ENCODE data around the gene ACAT2.
"Not testable (repeated sequence)": the region's sequence is repeated elsewhere in the genome, so short reads cannot be mapped to it uniquely, and the experiment has no call there.

The ACAT2 gene

DNA sequence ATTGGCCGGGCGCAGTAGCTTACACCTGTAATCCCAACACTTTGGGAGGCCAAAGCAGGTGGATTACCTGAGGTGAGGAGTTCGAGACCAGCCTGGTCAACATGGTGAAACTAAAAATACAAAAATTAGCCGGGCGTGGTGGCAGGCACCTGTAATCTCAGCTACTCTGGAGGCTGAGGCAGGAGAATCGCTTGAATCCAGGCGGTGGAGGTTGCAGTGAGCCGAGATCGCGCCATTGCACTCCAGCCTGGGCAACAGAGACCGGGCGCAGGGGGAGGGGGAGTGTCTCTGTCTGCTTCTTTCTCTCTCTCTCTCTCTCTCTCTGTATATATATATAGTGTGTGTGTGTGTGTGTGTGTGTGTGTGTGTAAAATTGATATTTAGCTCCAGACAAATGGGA is 29.3 kb upstream of the ACAT2 start:
- DNase-seq: not testable (repeated sequence)

DNA sequence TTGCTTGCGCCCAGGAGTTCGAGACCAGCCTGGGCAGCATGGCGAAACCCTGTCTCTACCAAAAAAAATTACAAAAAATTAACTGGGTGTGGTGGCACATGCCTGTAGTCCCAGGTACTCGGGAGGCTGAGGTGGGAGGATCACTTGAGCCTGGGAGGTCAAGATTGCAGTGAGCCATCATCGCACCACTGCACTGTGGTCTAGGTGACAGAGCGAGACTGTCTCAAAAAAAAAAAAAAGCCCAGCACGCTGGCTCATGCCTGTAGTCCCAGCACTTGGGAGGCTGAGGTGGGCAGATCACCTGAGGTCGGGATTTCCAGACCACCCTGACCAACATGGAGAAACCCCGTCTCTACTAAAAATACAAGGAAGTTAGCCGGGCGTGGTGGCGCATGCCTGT is 28.4 kb upstream of the ACAT2 start:
- DNase-seq: not testable (repeated sequence)

DNA sequence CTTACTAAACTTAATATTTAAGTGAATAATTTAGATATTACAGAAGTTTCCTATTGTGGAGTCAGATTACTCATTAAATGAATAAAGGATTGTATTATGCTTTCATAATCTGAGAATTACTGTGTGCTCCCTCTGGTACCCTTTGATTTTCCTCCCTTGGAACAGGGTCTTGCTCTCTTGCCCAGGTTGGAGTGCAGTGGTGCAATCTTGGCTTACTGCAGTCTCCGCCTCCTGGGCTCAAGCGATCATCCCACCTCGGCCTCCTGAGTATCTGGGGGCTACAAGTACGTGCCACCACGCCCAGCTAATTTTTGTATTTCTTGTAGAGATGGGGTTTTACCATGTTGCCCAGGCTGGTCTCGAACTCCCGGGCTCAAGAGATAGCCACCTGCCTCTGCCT is 24.9 kb upstream of the ACAT2 start:
- DNase-seq: no peak

DNA sequence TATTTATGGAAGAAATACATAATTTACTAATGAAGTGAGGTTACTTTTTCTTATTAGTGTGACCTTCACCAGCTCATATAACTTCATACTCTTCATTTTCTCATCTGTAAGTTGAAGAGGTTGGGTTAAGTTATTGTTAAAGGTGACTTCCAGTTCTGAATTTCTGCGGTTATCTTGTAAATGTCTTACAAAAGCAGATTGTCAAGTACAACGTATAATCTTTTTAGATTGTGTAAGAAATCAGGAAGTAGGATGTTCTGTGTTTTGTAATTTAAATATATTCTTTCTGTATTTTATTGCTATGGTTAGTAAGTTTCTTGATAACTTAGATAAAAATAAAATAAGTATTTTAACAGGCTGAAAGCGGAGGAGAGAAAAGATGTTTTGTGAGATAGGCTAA is 22.5 kb upstream of the ACAT2 start:
- DNase-seq: no peak

DNA sequence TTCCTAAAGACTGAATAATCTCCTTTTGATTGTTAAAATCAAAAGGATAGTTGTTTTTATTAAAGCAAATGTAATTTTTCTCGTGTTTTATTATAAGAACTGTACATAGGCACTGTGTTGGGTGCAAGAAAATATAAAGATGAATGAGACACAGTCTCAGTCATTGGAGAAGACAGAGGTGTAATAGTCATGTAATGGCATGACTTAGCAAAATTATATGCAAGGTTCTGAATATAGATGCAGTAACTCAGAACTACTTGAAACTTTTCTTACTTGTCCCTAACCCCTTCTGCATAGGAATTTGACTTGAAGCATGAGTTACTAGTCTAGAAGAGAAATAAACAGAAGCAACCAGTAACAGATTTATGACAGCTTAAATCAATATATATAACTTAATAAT is 19.7 kb upstream of the ACAT2 start:
- no peak for DNase-seq

DNA sequence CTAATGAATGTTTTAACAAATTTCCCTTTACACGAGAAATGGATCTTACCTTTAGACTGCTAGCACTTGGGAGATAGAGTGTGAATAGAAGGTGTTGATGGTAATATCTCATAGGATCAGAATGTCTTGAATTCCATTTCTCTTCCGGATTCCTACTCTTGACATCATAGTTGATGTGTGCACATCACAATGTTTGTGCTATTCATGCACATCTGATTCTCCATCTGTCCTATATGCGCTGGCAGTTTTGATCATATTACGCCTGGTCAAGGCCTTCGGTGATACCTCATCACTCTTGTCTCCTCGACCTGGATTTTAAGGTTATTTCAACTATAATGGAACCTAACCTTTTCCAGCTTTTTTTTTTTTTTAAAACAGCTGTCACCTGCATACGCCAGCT is 16.8 kb upstream of the ACAT2 start:
- no peak for DNase-seq

DNA sequence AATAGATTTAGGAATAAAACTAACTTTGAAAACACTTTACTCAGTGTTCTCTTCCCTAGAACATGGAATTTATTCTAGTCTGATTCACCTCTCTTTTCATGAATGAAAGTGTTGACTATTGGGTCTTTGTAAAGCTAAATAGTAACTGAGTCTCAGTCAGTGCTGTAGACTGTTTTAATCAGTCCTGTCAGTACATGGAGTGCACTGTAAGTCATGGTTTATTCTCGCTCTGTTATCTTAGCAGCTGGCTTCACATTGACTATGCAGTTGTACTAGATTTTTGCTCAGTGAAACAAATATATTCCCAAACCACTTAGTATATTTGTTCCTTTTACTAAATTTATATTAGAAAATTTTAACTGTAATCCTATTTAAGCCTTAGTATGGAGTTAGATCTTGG is 15.1 kb upstream of the ACAT2 start:
- DNase-seq: no peak

DNA sequence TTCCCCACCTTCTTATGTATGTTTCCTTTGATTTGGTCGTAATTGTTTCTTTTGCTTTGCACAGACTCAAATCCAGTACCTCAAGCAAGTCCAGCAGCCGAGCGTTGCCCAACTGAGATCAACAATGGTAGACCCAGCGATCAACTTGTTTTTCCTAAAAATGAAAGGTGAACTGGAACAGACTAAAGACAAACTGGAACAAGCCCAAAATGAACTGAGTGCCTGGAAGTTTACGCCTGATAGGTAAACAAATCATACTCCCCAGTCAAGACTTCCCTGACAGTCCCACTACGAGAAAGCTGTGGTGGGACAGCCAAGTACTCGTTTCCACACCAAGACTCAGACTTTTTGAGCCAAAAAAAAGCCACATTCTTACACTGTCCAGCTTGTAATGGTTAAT is 13.7 kb upstream of the ACAT2 start:
- not testable (repeated sequence) for DNase-seq

DNA sequence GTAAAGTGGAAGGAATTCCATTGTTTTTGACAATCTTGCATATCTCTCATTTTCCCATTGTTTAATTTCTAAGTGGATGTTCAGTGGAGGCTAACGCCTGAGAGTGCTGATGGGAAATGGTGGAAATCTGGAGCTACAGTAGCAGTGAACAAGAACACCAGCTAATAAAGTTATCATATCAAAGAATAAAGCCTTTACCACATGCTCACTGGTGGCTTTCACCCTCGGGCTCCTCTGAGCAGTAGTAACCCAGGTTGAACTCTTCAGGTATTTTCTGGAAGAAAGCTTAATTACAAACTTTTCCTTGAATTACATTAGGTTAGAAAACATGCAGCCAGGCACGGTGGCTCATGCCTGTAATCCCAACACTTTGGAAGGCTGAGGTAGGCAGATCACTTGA is 10.4 kb upstream of the ACAT2 start:
- no peak for DNase-seq

DNA sequence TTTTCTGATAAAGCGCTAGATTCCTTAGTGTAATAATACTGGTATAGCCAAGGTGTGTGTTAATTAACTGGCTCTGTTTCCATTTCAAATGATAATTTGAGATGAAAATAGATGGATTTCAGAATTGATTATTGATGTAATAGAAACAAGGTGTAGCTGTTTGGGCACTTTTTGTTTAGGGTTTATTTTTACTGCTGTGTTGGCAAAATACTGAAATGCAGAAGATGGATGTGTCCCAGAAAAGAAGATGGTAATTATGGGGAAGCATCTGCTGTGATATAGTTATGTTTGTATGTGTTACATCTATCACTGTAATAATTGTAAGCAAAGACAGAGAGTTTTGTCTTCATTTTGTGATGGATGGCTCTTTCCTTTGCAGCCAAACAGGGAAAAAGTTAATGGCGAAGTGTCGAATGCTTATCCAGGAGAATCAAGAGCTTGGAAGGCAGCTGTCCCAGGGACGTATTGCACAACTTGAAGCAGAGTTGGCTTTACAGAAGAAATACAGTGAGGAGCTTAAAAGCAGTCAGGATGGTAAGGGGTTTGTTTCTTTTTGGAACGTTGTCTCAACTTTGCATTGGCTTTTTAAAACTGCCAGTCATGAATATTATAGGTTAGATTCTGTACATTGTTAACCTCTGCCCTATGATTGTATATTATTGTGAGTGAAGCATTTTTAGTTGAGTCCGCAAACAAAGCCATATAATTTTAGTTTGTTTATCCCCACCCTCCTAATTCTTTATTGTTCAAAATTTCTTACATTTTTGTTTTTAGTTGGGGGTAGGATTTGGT is 8.6 kb upstream of the ACAT2 start:
- DNase-seq: no peak

DNA sequence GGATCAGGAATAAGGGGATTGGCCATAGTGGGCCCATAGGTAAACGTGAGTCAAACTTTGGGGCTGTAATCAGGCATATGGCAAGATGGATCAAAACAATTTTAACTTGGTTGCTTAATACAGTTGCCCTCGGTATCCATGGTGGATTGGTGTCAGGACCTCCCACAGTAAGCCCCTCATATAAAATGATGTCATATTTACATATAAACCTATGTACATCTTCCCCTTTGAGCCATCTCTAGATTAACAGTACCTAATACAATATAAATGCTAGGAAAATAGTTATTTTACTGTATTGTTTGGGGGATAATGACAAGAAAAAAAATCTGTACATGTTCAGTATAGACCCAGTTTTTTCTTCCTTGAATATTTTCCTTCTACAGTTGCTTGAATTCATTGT is 7.4 kb upstream of the ACAT2 start:
- DNase-seq: no peak

DNA sequence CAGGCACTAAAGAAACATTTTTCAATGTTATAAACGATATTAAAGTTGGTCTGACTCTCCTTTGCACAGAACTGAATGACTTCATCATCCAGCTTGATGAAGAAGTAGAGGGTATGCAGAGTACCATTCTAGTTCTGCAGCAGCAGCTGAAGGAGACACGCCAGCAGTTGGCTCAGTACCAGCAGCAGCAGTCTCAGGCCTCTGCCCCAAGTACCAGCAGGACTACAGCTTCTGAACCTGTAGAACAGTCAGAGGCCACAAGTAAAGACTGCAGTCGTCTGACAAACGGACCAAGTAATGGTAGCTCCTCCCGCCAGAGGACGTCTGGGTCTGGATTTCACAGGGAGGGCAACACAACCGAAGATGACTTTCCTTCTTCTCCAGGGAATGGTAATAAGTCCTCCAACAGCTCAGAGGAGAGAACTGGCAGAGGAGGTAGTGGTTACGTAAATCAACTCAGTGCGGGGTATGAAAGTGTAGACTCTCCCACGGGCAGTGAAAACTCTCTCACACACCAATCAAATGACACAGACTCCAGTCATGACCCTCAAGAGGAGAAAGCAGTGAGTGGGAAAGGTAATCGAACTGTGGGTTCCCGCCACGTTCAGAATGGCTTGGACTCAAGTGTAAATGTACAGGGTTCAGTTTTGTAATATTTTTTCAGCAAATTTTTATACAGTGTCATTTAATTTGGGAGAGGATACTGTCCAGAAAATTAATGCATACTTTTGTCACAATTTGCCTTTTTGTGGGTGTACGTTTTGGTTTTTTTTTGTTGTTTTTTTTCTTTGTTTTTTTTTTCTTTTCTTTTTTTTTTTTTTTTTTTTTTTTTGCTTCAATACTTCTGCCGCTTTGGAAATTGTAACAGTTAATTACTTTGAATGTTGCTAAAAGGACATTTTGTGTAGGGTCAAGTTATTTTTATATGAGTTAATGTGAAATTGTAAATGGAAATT is 6.6 kb upstream of the ACAT2 start:
- no peak for DNase-seq

DNA sequence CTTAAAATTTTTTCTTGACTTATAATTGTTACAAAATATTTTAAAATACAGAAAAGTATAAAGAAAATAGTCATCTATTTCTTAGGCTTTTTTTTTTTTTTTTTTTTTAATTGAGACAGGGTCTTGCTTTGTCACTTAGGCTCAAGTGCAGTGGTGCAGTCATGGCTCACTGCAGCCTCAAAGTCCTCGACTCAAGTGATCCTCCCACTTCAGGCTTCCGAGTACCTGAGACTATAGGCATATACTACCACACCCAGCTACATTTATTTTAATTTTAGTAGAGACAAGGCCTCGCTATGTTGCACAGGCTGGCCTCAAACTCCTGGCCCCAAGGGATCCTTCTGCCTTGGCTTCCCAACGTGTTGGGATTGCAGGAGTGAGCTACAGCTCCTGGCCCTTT is 5.3 kb upstream of the ACAT2 start:
- DNase-seq: no peak

DNA sequence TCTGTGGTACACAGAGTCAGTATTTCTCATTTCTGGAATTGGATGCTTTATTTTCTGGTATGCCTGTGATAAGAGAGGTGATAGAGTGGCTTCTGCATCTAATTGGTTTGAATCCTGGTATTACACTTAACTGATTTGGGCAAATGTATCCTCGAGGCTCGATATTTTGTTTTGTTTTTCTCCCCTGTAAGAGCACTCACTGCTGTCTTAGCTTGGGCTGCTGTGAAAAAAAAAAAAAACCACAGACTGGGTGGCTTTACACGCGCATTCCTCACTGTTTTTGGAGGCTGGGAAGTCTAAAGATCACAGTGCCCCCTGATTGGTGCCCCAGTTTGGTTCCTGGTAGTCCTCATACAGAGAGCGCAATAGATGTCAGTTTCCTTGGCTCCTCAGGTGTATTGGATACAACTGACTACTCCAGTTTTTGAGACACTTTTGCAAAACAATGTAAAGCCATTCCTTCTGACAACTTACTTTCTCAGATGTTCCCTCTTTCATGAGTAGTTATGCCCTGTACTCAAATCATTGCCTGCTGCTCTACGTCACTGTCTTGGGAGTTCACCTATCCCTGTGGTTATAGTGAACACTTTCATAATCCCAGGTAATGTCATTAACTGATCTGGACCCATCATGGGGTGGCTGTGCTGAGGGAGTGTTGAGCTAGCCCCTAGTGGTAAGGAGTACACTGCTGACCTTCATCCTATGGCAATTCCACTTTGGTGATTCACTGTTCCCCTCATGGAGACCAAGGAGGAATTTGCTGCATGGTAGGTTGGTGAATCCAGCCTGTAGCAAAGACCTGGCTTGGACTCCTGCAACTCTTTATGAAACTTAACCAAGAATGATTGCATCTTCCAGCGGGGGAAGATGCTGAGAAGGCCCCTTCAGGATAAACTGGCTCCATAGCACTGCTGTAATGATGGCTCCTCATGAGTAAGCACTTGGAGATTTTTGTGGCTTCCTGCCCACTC is 3.5 kb upstream of the ACAT2 start:
- DNase-seq: no peak

DNA sequence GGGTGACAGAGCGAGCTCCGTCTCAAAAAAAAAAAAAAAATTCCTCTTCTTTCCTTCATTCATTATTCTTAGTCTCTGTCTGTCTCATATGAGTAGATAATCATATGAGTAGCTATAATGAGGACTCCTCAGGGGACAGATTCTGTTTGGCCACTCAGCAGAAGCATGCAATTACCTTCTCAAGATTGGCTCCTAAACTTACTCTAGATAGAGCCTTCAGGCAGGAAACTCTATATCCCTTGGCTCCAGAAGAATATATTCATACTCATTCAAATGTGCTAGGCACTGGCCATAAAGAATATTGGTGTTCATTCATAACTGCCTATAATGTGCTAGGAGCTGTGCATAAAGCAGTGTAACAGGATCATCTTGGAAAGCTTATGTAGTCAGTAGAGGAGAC is 2.2 kb upstream of the ACAT2 start:
- no peak for DNase-seq

DNA sequence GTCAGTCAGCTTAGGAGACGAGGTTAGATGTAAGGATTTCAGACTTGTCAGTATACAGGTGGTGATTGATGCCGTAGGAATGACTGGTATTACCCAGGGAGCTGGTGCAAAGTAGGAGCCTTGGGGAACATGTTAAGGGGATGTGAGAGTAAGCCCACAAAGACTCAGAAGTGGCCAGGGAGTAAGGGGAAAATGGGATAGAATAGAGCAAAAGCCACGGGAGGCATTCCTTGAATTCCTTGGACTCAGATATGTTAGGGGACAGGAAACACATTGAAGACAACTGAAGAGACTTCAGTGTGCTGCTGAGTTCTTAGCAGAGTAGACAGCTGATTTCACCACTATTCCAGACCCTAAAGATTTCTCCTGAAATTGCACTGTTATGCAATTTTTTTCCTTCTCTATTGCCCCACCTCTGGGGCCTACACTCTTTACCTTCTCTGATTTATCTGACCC is 1.2 kb upstream of the ACAT2 start:
- no peak for DNase-seq

DNA sequence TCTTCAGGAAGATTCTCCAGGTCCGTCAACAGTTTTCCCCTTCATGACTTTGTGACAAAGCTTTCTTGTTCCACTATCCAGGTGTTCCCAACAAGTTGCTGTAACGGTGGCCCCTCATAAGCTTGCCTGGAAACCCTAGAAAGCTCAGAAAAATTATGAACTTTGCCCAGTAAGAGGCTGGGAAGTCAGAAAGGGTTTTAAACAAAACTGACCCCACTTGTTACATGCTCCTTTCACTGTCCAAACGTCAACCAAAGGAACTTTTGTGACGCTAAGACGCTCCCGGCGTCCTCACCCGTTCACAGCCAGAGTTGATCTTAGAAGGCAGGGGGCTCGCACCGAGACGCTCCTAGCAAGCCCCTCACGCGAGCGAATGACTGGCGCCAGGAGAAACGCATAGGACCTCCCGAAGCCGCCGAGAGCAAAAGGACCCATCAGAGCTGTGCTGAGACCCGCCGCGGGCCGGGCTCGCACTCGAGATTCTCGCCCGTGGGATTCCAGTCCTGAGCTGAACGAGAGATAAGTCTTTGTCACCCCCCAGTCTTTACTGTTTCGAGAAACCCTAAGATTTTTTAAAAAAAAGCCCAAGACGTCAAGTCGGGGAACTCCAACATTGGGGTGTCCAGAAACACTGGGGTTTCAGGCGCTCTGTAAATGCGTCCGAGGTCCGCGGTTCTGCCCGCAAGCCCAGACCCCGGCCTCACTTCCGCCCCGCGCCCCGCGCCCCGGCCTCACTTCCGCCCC is 544 bp upstream of the ACAT2 start:
- no peak for DNase-seq

DNA sequence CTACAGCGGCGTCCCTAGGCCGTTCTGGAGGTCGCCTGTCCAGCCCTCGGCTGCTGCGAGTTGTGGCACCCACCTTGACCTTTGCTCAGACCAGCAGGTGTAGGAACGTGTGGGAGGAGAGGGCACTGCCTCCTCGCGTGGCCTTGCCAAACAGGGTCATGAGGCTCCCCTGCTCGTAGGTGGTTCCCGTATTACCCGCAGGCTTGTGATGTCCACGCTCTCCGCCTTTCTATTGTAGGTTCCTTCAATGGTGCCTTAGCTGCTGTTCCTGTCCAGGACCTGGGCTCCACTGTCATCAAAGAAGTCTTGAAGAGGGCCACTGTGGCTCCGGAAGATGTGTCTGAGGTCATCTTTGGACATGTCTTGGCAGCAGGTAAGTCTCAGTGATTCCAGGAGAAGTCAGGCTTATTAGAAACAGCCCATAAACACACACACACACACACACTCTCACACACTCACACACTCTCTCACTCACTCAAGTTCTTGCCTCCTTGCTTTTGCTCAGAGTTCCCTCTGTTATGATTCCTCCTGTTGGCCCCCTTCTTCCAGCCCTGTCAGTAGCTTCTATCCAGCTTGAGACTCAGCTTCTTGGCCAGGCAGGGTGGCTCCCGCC is 942 bp downstream of the ACAT2 start:
- peak; percentile 56 to 62 for DNase-seq

DNA sequence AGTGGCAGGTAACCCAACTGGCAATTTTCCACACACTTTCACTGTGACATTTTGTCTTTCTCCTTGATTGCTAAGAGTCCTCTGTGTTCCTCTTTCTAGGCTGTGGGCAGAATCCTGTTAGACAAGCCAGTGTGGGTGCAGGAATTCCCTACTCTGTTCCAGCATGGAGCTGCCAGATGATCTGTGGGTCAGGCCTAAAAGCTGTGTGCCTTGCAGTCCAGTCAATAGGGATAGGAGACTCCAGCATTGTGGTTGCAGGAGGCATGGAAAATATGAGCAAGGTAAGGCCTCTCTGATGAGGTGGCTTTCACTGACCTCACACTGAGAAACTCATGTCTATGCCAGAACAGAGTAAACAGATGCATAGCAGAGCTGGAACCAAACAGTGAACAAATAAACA is 5.1 kb downstream of the ACAT2 start:
- no peak for DNase-seq

DNA sequence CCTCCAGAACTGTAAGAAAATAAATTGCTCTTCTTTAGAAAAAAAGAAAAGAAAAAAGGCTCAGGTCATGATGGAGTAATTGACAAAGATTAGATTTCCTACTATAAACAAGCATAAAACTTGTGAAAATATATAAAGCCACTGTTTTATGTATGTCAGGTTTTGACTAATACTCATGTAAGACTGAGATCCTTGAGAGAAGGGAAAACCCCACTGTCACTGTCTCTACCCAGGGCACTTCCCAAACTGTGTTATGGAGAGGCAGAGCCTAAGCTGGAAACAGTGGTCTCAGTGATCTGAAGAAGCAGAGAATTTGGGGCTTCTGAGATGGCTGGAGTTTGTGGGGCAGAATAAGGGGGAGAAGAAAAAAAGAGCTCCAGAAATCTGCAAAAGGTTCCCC is 7.6 kb downstream of the ACAT2 start:
- DNase-seq: no peak

DNA sequence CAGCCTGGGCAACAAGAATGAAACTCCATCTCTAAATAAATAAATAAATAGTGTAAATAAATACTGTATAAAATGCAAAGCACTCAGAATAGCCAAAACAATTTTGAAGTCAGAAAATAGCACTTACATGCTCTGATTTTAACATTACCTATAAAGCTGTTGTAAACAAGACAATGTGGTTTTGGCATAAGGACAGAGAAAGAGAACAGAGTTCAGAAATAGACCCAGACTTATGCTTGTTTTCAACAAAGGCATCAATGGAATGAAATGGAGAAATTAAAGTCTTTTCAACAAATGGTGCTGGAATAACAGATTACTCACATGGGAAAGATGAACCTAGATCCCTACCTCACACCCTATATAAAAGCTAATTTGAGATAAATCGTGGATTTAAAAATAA is 10.4 kb downstream of the ACAT2 start:
- no peak for DNase-seq
